COR-L47 (cell line): ENCODE measurements around the gene ZNF831.

Source experiments
- DNase-seq: peaks from one replicate; lab custom pipeline; 2025; lab: John Stamatoyannopoulos, UW

ZNF831 gene

GRCh38 chr20:59305908-59306655 is 142.5 kb downstream of the ZNF831 start:
- no peak for DNase-seq

GRCh38 chr20:59307270-59307669 is 143.6 kb downstream of the ZNF831 start:
- DNase-seq = no peak
